ENCODE measurements around the gene SORCS1. TPM values are rescaled to one million over a fixed set of nuclear protein-coding genes. Genes with fewer than 3 reads are reported as not detected.
A peak's percentile ranks its signal among the peaks of the same experiment; 100 is the strongest.

The SORCS1 gene
- total RNA-seq, 1 donor from 2014 or later: not detected

GRCh38 chr10:107104026-107104652 is 60.4 kb downstream of the SORCS1 start:
- FAIRE-seq: no peak
- H3K27me3 ChIP-seq (ENCODE audit: control insufficient read depth, insufficient read depth, low read length): no peaks in the 10 kb centered on the region
- H3K4me3 ChIP-seq (ENCODE audit: low read depth, low read length): no peak overlapping the region
- no peak for TF ChIP-seq CTCF (IDR thresholded peaks at IDR 0.05; ENCODE audit: insufficient read depth, low read length, severe bottlenecking)
- no peak for DNase-seq (ENCODE audit: low read depth)
- H3K36me3 ChIP-seq (ENCODE audit: control insufficient read depth, insufficient read depth, low read length): no peaks in the 10 kb centered on the region

GRCh38 chr10:107103174-107104025 is 61.1 kb downstream of the SORCS1 start:
- H3K36me3 ChIP-seq (ENCODE audit: control insufficient read depth, insufficient read depth, low read length): no peaks in the 10 kb centered on the region
- no peak for TF ChIP-seq CTCF (IDR thresholded peaks at IDR 0.05; ENCODE audit: insufficient read depth, low read length, severe bottlenecking)
- H3K4me3 ChIP-seq (ENCODE audit: low read depth, low read length): no peak overlapping the region
- DNase-seq (ENCODE audit: low read depth) (no peak), FAIRE-seq (no peak)
- H3K27me3 ChIP-seq (ENCODE audit: control insufficient read depth, insufficient read depth, low read length): no peaks in the 10 kb centered on the region

GRCh38 chr10:107098326-107098725 is 66.2 kb downstream of the SORCS1 start:
- H3K4me3 ChIP-seq (ENCODE audit: low read depth, low read length): no peak overlapping the region
- no peak for DNase-seq (ENCODE audit: low read depth)
- H3K36me3 ChIP-seq (ENCODE audit: control insufficient read depth, insufficient read depth, low read length): no peaks in the 10 kb centered on the region
- FAIRE-seq: no peak
- no peak for TF ChIP-seq CTCF (IDR thresholded peaks at IDR 0.05; ENCODE audit: insufficient read depth, low read length, severe bottlenecking)
- no peaks in the 10 kb centered on the region for H3K27me3 ChIP-seq (ENCODE audit: control insufficient read depth, insufficient read depth, low read length)

- Histone ChIP-seq H3K4me3 (ENCODE audit: low read depth, low read length) (no peak overlapping the region), H3K36me3 (ENCODE audit: control insufficient read depth, insufficient read depth, low read length) (no peaks in the 10 kb centered on the region), H3K27me3 (ENCODE audit: control insufficient read depth, insufficient read depth, low read length) (no peaks in the 10 kb centered on the region)
- TF ChIP-seq CTCF (IDR thresholded peaks at IDR 0.05; ENCODE audit: insufficient read depth, low read length, severe bottlenecking): no peak
- no peak for DNase-seq (ENCODE audit: low read depth)
- FAIRE-seq: peak; percentile 70
These were observed 69.5 kb downstream of the SORCS1 start for GRCh38 chr10:107094824-107095522.

GRCh38 chr10:107092321-107092720 is 72.2 kb downstream of the SORCS1 start:
- FAIRE-seq (no peak), DNase-seq (ENCODE audit: low read depth) (no peak)
- H3K4me3 ChIP-seq (ENCODE audit: low read depth, low read length): no peak overlapping the region
- TF ChIP-seq CTCF (IDR thresholded peaks at IDR 0.05; ENCODE audit: insufficient read depth, low read length, severe bottlenecking): no peak
- no peaks in the 10 kb centered on the region for H3K36me3 ChIP-seq (ENCODE audit: control insufficient read depth, insufficient read depth, low read length)
- no peaks in the 10 kb centered on the region for H3K27me3 ChIP-seq (ENCODE audit: control insufficient read depth, insufficient read depth, low read length)
